Body of pancreas (tissue), 4 donors: ENCODE results near the gene CENPB. TPM values are rescaled to one million over a fixed set of nuclear protein-coding genes. Genes with fewer than 3 reads are reported as not detected.

Source experiments
- ATAC-seq: fragments of 150-250 bp; one replicate; pipeline ENCODE4 v1.9.1; 2016
- DNase-seq, 4 donors: peaks; one replicate each; pipeline ENCODE4 v3.0.0-alpha.2; 2019
- H3K27ac ChIP-seq, 4 donors: fragments of 200-600 bp; sonication (generic); 1 replicate in 3 of 4; 2 replicates in 1 of 4; pipeline versions ENCODE4 v1.5.1 to v1.6.1; 2016 to 2019; ENCODE audit warnings: mild to moderate bottlenecking in 1 of 4, mixed read lengths in 1 of 4, moderate library complexity in 1 of 4
- H3K27me3 ChIP-seq, 2 donors: fragments of 200-600 bp; sonication (generic); one replicate each; pipeline ENCODE4 v1.6.0; 2016; ENCODE audit warnings: mild to moderate bottlenecking in 1 of 2
- H3K36me3 ChIP-seq, 2 donors: fragments of 200-600 bp; sonication (generic); replicated peaks in 1 of 2; 2 replicates each; pipeline ENCODE4 v1.5.1; 2016; ENCODE audit warnings: low read depth in 2 of 2; ENCODE audit not compliant: insufficient read depth in 1 of 2
- H3K4me1 ChIP-seq: fragments of 200-600 bp; sonication (generic); one replicate; pipeline ENCODE4 v1.6.0; 2016
- H3K4me3 ChIP-seq, 2 donors: fragments of 200-600 bp; sonication (generic); 1 replicate in 1 of 2; 2 replicates in 1 of 2; pipeline ENCODE4 v1.5.1; 2016 to 2019
- H3K9me3 ChIP-seq, 3 donors: fragments of 200-600 bp; sonication (generic); 1 replicate in 2 of 3; 2 replicates in 1 of 3; pipeline ENCODE4 v1.5.1; 2016
- POLR2A ChIP-seq, 3 donors: fragments of 450-650 bp; IDR thresholded peaks; one replicate each; pipeline ENCODE4 v1.6.1; 2016; ENCODE audit warnings: antibody characterized with exemption in 3 of 3, mild to moderate bottlenecking in 2 of 3
- WGBS, 2 donors: methylation state at CpG; one replicate each; pipeline ENCODE4 v1.1.5; 2017; 5-methylcytosine and 5-hydroxymethylcytosine counted together
- intact Hi-C: fragments of 100-400 bp; cut with DNase I; formaldehyde crosslinking; loops from one replicate; pipeline ENCODE4 v1.15.1; 2023
- total RNA-seq, 2 donors: library from RNA; depleted of rRNA; stranded (reverse); fragments of >200 nt; gene quantifications; one replicate each; pipeline ENCODE4 v1.1.0, GENCODE V29; 2016
- TF ChIP-seq, protein P1 (sequence below), 7 experiments: fragments of 450-650 bp in 4 of 7; fragments of 200-600 bp in 3 of 7; sonication (generic) in 3 of 7; IDR thresholded peaks; one replicate each; pipeline ENCODE4 v1.5.1; 2016 to 2019; ENCODE audit warnings: antibody characterized with exemption in 7 of 7

CENPB gene
- total RNA-seq, 2 donors from 2014 or later: 57.9 to 61.0 TPM

DNA sequence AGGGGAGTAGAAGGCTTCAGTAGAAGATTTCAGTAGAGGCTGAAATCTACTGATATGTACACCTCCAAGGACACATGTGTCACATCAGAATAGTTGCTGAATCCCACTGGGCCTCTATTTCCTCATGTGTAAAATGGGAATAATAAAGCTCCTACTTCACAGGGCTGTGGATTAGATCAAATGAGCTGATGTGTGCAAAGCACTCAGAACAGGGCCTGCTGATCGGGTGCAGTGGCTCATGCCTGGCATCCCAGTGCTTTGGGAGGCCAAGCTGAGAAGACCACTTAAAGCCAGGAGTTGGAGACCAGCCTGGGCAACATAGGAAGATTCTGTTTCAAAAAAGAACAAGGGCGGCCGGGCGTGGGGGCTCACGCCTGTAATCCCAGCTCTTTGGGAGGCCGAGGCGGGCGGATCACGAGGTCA is 25.7 kb upstream of the CENPB start:
- DNase-seq (no peak), ATAC-seq (no peak)
- Histone ChIP-seq H3K36me3 (no peaks in the 10 kb centered on the region), H3K27ac (peak overlapping the region; percentile 86 to 95 (median 90)), H3K4me1 (peaks cover 61% of the 10 kb centered on the region), H3K4me3 (no peak overlapping the region), H3K27me3 (no peaks in the 10 kb centered on the region), H3K9me3 (no peaks in the 10 kb centered on the region)
- intact Hi-C loops: no loop called here
- TF ChIP-seq POLR2A (IDR thresholded peaks at IDR 0.05): no peak
- TF ChIP-seq, protein P1, sequence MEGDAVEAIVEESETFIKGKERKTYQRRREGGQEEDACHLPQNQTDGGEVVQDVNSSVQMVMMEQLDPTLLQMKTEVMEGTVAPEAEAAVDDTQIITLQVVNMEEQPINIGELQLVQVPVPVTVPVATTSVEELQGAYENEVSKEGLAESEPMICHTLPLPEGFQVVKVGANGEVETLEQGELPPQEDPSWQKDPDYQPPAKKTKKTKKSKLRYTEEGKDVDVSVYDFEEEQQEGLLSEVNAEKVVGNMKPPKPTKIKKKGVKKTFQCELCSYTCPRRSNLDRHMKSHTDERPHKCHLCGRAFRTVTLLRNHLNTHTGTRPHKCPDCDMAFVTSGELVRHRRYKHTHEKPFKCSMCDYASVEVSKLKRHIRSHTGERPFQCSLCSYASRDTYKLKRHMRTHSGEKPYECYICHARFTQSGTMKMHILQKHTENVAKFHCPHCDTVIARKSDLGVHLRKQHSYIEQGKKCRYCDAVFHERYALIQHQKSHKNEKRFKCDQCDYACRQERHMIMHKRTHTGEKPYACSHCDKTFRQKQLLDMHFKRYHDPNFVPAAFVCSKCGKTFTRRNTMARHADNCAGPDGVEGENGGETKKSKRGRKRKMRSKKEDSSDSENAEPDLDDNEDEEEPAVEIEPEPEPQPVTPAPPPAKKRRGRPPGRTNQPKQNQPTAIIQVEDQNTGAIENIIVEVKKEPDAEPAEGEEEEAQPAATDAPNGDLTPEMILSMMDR (IDR thresholded peaks at IDR 0.05): no peak
- 92% methylated on average over 8 to 9 of the region's 9 CpGs for WGBS, 2 donors

DNA sequence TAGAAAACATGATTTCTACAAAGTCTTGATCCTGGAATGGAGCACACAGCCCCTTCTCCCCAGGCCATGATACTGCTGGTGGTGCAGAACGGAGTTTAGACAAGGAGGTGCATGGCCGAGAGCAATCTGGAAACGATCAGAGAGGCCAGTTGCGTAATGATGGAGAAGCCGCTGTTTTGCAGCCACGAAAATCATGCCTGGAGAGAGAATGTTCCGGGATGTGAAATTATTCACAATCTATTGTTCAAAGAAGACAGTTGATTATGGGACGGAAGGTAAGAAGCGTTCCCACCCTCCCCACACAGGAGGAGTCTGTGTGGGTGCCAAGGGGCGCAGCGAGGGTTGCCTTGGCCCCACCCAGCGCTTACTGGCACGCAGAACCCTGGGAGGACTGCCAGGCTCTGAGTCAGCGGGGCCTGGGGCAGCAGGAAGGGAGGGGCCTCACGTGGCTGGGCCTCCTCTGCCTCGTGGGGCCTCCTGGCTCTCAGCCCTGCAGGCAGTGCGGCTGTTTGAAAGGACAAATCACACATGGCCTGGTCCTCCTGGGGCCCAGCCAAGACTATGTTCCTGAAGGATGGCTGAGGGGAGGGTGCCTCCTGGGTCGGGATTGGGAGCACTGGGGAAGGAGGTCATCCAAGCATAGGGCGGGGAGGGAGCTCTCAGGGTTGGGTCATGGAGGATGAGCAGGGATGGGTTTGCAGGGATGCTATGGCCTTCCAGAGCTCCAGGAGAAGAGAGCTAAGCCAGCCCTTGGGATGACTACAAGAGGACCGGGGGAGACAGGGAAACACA is 25.1 kb upstream of the CENPB start:
- H3K27ac ChIP-seq: peak overlapping the region; percentile 86 to 95 (median 90)
- no peak overlapping the region for H3K4me3 ChIP-seq
- DNase-seq: peak; percentile 99 to 100 (median 100)
- H3K4me1 ChIP-seq: peaks cover 67% of the 10 kb centered on the region
- TF ChIP-seq, protein P1 (IDR thresholded peaks at IDR 0.05): peak in 1 of 7 experiments; percentile 21
- peak in 2 of 3 donors; percentile 75 to 86 for TF ChIP-seq POLR2A (IDR thresholded peaks at IDR 0.05)
- ATAC-seq: peak; percentile 91
- intact Hi-C loops: no loop called here
- no peaks in the 10 kb centered on the region for H3K9me3 ChIP-seq
- H3K27me3 ChIP-seq: no peaks in the 10 kb centered on the region
- no peaks in the 10 kb centered on the region for H3K36me3 ChIP-seq
- WGBS, 2 donors: 5 to 7% methylated on average over 16 to 20 of the region's 20 CpGs

DNA sequence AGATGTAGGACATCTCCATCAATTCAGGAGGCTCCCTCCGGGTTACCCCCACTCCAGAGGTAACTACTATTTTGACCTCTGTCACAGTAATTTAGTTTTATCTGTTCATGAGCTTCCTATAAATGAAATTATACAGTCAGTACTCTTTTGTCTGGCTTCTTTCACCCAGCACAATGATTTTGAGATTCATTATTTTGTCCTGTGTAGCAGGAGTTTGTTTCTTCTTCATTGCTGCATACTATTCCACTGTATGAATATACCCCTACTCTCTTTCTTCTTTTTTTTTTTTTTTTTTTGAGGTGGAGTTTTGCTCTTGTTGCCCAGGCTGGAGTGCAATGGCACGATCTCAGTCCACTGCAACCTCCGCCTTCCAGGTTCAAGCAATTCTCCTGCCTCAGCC is 22.0 kb upstream of the CENPB start:
- Histone ChIP-seq H3K36me3 (no peaks in the 10 kb centered on the region), H3K4me3 (no peak overlapping the region), H3K4me1 (peaks cover 75% of the 10 kb centered on the region), H3K9me3 (no peaks in the 10 kb centered on the region), H3K27ac (peak overlapping the region; percentile 91 to 92 (median 91)), H3K27me3 (no peaks in the 10 kb centered on the region)
- no peak for ATAC-seq
- intact Hi-C loops: no loop called here
- WGBS, 2 donors: 89 to 93% methylated on average over 3 of the region's 3 CpGs
- no peak for DNase-seq
- TF ChIP-seq, protein P1 (IDR thresholded peaks at IDR 0.05): no peak
- no peak for TF ChIP-seq POLR2A (IDR thresholded peaks at IDR 0.05)

DNA sequence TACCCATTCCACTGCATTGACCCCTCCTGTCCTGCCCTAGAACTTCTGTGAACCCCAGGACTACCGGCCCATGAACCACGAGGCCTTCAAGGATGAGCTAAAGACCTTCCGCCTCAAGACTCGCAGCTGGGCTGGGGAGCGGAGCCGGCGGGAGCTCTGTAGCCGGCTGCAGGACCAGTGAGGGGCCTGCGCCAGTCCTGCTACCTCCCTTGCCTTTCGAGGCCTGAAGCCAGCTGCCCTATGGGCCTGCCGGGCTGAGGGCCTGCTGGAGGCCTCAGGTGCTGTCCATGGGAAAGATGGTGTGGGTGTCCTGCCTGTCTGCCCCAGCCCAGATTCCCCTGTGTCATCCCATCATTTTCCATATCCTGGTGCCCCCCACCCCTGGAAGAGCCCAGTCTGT is 18.2 kb upstream of the CENPB start:
- no peaks in the 10 kb centered on the region for H3K36me3 ChIP-seq
- 87 to 93% methylated on average over 9 to 11 of the region's 11 CpGs for WGBS, 2 donors
- H3K27ac ChIP-seq: no peak overlapping the region
- intact Hi-C loops: no loop called here
- no peak for TF ChIP-seq POLR2A (IDR thresholded peaks at IDR 0.05)
- TF ChIP-seq, protein P1 (IDR thresholded peaks at IDR 0.05): no peak
- peaks cover 46% of the 10 kb centered on the region for H3K4me1 ChIP-seq
- DNase-seq (no peak), ATAC-seq (no peak)
- H3K27me3 ChIP-seq: no peaks in the 10 kb centered on the region
- no peaks in the 10 kb centered on the region for H3K9me3 ChIP-seq
- no peak overlapping the region for H3K4me3 ChIP-seq
